HG03108 (cell line): ENCODE measurements around the gene DNAAF8.

Source experiments
- ATAC-seq: cut with Tn5 transposase; IDR thresholded peaks from one replicate; pipeline ENCODE4 v1.9.1; 2021; ENCODE audit warnings: moderate library complexity; ENCODE audit not compliant: unreplicated experiment

Gene DNAAF8

DNA sequence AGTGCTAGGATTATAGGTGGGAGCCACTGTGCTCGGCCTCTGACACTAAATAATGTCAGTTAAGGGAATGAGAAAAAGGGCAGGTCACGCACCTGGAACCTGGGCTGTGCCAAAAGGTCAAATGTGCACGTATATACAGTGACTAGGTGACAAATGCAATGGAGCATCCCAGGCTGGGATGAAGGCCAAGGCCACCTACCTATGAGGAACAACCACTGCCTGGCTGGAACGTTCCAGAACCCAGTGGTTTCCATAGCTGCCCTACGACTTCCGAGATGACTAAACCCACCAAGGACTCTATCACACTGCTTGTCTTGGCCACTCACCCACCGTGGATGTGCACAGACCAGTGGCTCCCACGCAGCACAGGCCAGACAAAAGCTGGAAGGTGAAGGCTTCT lies 16.6 kb downstream of the DNAAF8 start:
- ATAC-seq = no peak

DNA sequence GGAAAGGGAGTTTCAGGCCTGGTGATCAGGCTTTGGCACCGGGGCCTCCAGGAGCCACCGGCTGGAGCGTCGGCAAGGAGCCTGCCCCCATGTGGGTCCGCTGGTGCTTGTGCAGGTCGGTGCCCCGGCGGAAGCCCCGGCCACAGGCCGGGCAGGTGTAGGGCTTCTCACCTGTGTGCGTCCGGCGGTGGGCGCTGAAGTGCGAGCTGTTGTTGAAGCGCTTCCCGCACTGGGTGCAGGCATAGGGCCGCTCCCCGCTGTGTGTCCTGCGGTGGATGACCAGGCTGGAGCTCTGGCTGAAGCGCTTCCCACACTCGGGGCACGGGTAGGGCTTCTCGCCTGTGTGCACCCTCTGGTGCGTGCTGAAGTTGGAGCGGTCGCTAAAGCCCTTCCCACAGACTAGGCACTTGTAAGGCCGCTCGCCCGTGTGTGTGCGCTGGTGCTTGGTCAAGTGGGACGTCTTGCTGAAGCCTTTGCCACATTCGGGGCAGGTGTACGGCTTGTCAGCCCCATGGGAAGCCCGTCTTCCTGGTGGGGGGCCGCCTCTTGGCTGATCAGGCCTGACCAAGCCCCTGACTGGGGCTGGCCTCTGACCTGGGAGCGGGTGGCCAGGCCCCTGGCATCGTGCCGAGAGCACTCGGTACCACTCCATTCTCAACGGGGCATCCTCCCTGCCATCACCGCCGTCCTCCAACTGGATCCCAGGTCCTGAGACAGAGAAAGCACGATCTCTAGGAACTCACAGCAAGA lies 18.2 kb downstream of the DNAAF8 start:
- no peak for ATAC-seq

GRCh38 chr16:4753227-4753626 lies 18.9 kb downstream of the DNAAF8 start:
- ATAC-seq = no peak

DNA sequence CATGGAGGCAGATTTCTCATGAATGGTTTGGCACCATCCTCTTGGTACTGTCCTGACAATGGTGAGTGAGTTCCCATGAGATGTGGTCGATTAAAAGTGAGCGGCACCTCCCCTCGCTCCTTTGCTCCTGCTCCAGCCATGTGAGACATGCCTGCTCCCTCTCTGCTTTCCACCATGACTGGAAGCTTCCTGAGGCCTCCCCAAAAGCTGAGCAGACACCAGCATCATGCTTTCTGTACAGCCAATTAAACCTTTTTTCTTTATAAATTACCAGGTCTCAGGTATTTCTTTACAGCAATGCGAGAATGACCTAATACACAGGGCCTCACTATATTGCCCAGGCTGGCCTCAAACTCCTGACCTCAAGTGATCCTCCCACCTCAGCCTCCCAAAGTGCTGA lies 20.5 kb downstream of the DNAAF8 start:
- no peak for ATAC-seq

- ATAC-seq = no peak
These were observed 21.4 kb downstream of the DNAAF8 start for GRCh38 chr16:4755687-4756086.

- no peak for ATAC-seq
These were observed 26.0 kb downstream of the DNAAF8 start for GRCh38 chr16:4760221-4760910.

- ATAC-seq = no peak
These were observed 27.9 kb downstream of the DNAAF8 start for GRCh38 chr16:4762205-4762604.

DNA sequence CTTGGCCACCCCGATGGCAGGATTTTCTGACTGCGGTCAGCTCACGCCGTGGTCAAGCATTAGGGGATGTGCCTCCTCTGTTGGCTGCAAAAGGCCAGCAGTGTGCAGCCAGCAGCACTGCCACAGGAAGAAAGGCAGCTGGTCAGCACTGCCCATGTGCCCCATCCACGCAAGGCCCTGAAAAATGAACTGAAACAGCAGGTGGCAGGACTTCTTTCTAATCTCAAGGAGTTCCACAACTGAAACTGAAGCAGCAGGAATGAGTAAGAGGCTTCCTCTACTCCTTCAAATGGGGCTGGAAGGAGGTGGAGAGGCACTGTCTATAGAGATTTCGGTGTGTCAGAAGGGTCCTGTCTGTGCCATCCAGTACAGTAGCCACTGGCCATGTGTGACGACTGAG lies 29.5 kb downstream of the DNAAF8 start:
- ATAC-seq = no peak

GRCh38 chr16:4765511-4766474 lies 31.5 kb downstream of the DNAAF8 start:
- no peak for ATAC-seq

DNA sequence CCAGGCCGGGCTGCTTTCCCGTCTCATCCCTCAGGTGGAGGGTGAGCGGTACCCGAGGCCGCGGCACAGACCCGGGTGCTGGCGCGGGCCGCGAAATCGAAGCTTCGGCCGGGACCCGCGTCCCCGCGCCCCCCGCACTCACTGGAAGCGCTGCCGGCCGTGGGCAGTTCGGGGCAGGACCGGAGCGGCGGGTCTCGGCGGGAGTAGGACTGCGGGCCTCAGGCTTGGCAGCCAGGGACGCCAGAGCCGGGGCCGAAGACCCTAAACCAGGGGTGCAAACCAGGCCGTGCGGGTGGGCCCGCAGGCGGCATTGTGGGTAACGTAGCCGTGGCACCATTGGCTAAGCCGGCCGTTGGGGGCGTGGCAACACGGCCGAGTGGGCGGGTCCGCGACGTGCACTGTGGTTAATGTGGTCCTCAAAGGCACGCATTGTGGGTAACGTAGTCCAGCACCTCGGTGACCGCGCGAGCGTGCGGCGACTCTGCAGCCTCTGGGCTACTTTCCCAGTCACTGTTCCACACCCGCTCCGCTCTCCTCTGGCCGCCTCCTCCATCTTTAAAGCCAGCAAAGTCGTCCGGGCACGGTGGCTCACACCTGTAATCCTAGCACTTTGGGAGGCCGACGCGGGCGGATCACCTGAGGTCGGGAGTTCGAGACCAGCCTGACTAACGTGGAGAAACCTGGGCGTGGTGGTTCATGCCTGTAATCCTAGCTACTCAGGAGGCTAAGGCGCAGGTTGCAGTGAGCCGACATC lies 32.7 kb downstream of the DNAAF8 start, which contains the start of gene ZNF500:
Gene ZNF500, minus strand, starts transcription at position 288 of the 754 bp plus-strand sequence. CDS start 1,184 bp downstream, outside the sequence.
- ATAC-seq = peak; percentile 89

DNA sequence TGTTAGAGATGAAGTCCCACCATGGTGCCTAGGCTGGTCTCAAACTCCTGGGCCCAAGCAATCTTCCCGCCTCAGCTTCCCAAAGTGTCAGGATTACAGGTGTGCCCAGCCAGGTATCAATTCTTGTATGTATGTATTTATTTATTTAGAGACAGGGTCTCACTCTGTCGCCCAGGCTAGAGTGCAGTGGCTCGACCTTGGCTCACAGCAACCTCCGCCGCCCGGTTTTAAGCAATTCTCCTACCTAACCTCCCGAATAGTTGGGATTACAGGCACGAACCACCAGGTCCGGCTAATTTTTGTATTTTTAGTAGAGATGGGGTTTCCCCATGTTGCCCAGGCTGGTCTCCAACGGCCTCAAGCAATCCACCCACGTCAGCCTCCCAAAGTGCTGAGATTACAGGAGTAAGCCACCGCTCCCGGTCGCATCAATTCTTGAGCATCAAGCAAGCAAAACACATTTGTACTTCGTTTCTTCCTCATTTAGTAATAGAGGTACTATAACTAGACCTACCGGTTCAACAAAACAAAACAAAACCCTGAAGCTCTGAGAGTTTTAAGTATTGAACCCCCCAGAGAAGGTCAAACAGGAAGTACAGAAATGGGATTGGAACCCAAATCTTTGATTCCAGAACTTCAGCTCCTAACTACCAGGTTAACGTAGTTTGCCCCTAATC lies 33.7 kb downstream of the DNAAF8 start:
- peak; percentile 1 for ATAC-seq

DNA sequence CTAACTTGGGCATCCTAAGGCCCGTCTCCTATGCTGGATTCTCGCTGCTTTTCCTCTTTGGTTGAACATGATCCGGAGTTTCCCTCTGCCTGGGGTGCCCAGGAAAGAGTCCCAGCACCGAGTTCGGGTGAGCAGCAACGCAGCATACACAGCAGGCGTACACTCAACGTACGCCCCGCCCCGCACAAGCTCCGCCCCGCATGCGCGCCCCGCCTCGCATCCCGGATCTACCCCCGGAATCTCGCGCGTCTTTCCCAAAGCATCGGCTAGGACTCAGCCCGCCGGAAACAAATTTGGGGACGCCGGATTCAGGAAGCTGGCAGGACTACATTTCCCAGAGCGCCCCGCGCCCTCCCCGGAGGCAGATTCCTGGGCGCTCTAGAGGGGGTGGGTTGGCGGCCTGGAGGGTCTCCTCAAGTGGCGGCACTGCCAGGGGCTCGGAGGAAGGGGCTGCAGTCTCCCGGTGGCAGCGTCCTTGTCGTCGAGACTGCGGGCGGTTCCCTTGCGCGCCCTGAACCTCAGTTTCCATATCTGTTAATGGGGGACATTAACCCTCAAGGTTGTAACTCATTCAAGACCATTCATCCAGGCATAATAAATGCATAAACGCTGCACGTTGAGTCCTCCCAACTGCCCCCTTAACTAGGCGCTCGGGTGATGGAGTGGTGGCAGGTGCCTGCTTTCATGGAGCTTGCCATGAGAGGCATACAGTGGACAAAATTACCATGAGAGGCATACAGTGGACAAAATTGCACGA lies 34.4 kb downstream of the DNAAF8 start:
- ATAC-seq = peak; percentile 54

DNA sequence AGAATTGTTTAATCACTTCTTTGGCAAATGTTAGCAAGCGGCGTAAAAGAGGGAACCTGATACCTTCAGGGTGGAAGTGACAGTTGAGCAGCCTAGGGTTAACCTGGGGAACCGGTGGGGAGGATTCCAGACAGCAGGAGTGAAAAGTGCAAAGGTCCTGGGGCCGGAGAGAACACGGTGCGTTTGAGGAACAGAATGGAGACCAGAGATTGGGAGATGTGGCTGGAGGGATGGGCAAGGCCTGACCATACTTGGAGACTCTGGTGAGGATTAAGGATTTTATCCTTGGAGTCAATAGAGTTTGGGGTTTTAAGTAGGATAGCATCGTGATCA lies 34.9 kb downstream of the DNAAF8 start:
- no peak for ATAC-seq

- ATAC-seq = no peak
These were observed 37.3 kb downstream of the DNAAF8 start for GRCh38 chr16:4771646-4772045.

- no peak for ATAC-seq
These were observed 38.0 kb downstream of the DNAAF8 start for GRCh38 chr16:4772351-4772750.

DNA sequence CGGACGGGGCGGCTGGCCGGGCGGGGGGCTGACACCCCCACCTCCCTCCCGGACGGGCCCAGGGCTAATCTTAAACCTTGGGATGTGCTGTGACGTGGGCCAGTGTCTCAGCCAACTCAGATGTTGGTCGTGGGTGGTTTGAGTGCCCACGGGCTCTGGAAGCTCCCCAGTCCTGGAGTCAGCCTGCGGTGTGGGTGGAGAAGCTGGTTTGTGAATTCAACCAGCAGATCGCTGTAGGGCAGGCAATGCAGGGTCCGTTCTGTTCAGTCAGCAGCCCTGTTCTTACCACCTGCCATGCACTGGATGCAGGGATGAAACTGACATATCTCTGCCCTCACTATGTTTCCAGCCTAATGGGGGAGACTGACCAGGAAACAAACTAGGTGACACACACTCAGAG lies 40.7 kb downstream of the DNAAF8 start:
- no peak for ATAC-seq

- no peak for ATAC-seq
These were observed 41.9 kb downstream of the DNAAF8 start for GRCh38 chr16:4776141-4776705.

GRCh38 chr16:4777339-4778049 lies 43.2 kb downstream of the DNAAF8 start:
- no peak for ATAC-seq

GRCh38 chr16:4778050-4778392 lies 43.7 kb downstream of the DNAAF8 start:
- no peak for ATAC-seq
